Right lobe of liver (tissue), 4 donors: ENCODE results near the gene SNCAIP.

ENCODE experiments used
- POLR2A ChIP-seq: fragments of 450-650 bp; IDR thresholded peaks from one replicate; pipeline ENCODE4 v1.6.1; 2017; ENCODE audit warnings: antibody characterized with exemption, mild to moderate bottlenecking
- TF ChIP-seq, protein P1 (sequence below), 4 donors: fragments of 200-600 bp in 3 of 4; fragments of 450-650 bp in 1 of 4; IDR thresholded peaks; one replicate each; pipeline versions ENCODE4 v1.5.1 to v1.8.0; 2016 to 2022; ENCODE audit warnings: antibody characterized with exemption in 4 of 4, mild to moderate bottlenecking in 2 of 4
- donor health status: DM: no; HTN: no; CAD: no.
- donor health status: DM: no; HTN: no; CAD: no.
- donor health status: DM: no; HTN: yes; CAD: no.

DNA sequence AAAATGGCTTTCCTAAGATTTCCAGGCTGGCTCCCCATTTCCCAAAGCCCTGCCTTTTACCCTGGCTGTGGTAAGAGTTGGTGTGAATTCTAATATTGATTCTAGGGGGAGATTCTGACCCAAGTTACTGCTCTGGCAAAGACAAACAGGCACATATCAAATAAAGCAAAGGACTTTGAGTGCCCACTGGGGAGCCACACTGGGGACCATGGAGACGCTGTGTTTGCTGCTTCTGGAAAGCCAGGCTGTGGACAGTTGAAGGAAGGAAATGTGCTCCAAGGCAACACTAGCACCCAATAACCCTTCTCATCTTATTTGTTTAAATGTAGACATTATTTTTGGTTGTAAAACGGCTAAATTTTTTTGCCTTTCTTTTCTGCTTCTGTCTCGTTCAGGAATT is 78.7 kb downstream of the SNCAIP start:
- TF ChIP-seq, protein P1, sequence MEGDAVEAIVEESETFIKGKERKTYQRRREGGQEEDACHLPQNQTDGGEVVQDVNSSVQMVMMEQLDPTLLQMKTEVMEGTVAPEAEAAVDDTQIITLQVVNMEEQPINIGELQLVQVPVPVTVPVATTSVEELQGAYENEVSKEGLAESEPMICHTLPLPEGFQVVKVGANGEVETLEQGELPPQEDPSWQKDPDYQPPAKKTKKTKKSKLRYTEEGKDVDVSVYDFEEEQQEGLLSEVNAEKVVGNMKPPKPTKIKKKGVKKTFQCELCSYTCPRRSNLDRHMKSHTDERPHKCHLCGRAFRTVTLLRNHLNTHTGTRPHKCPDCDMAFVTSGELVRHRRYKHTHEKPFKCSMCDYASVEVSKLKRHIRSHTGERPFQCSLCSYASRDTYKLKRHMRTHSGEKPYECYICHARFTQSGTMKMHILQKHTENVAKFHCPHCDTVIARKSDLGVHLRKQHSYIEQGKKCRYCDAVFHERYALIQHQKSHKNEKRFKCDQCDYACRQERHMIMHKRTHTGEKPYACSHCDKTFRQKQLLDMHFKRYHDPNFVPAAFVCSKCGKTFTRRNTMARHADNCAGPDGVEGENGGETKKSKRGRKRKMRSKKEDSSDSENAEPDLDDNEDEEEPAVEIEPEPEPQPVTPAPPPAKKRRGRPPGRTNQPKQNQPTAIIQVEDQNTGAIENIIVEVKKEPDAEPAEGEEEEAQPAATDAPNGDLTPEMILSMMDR (IDR thresholded peaks at IDR 0.05), result no peak
- TF ChIP-seq POLR2A, result no peak
